ENCODE measurements around the gene ATP6V0E1.
A peak's percentile ranks its signal among the peaks of the same experiment; 100 is the strongest.

The ATP6V0E1 gene

GRCh38 chr5:172957458-172957857 is 26.1 kb upstream of the ATP6V0E1 start:
- no peak for DNase-seq

GRCh38 chr5:172958331-172959046 is 25.1 kb upstream of the ATP6V0E1 start:
- DNase-seq = peak; percentile 71

GRCh38 chr5:172959824-172960799 is 23.5 kb upstream of the ATP6V0E1 start:
- no peak for DNase-seq

GRCh38 chr5:172969921-172970320 is 13.7 kb upstream of the ATP6V0E1 start:
- no peak for DNase-seq

GRCh38 chr5:172971482-172971881 is 12.1 kb upstream of the ATP6V0E1 start:
- DNase-seq = no peak

GRCh38 chr5:172972552-172972951 is 11.0 kb upstream of the ATP6V0E1 start:
- no peak for DNase-seq

- no peak for DNase-seq
Measured at GRCh38 chr5:172973127-172973916, 10.2 kb upstream of the ATP6V0E1 start.

- DNase-seq = no peak
Measured at GRCh38 chr5:172973931-172974330, 9.6 kb upstream of the ATP6V0E1 start.

- DNase-seq = no peak
Measured at GRCh38 chr5:172975289-172975688, 8.3 kb upstream of the ATP6V0E1 start.

GRCh38 chr5:172979778-172980177 is 3.8 kb upstream of the ATP6V0E1 start:
- no peak for DNase-seq

GRCh38 chr5:172981931-172982330 is 1.6 kb upstream of the ATP6V0E1 start:
- no peak for DNase-seq

GRCh38 chr5:172984244-172984953 is 828 bp downstream of the ATP6V0E1 start:
- peak; percentile 59 for DNase-seq

GRCh38 chr5:172985596-172985995 is 2.0 kb downstream of the ATP6V0E1 start:
- no peak for DNase-seq

GRCh38 chr5:172988276-172988675 is 4.7 kb downstream of the ATP6V0E1 start:
- no peak for DNase-seq

GRCh38 chr5:172990776-172991175 is 7.2 kb downstream of the ATP6V0E1 start:
- DNase-seq = no peak

- no peak for DNase-seq
Measured at GRCh38 chr5:172994405-172994804, 10.8 kb downstream of the ATP6V0E1 start.

GRCh38 chr5:172999372-172999973 is 15.9 kb downstream of the ATP6V0E1 start:
- no peak for DNase-seq

- DNase-seq = no peak
Measured at GRCh38 chr5:172999974-173000373, 16.4 kb downstream of the ATP6V0E1 start.

GRCh38 chr5:173001229-173001841 is 17.8 kb downstream of the ATP6V0E1 start:
- DNase-seq = no peak

- DNase-seq = no peak
Measured at GRCh38 chr5:173003360-173003759, 19.8 kb downstream of the ATP6V0E1 start.

GRCh38 chr5:173004013-173004412 is 20.4 kb downstream of the ATP6V0E1 start:
- DNase-seq = no peak

GRCh38 chr5:173004447-173004846 is 20.9 kb downstream of the ATP6V0E1 start:
- DNase-seq = no peak
